HG03342 (cell line): ENCODE measurements around the gene TMEM184A.

ENCODE experiments used
- ATAC-seq: cut with Tn5 transposase; IDR thresholded peaks from one replicate; pipeline ENCODE4 v1.9.1; 2021; ENCODE audit warnings: mild to moderate bottlenecking, moderate library complexity; ENCODE audit not compliant: unreplicated experiment

Gene TMEM184A

DNA sequence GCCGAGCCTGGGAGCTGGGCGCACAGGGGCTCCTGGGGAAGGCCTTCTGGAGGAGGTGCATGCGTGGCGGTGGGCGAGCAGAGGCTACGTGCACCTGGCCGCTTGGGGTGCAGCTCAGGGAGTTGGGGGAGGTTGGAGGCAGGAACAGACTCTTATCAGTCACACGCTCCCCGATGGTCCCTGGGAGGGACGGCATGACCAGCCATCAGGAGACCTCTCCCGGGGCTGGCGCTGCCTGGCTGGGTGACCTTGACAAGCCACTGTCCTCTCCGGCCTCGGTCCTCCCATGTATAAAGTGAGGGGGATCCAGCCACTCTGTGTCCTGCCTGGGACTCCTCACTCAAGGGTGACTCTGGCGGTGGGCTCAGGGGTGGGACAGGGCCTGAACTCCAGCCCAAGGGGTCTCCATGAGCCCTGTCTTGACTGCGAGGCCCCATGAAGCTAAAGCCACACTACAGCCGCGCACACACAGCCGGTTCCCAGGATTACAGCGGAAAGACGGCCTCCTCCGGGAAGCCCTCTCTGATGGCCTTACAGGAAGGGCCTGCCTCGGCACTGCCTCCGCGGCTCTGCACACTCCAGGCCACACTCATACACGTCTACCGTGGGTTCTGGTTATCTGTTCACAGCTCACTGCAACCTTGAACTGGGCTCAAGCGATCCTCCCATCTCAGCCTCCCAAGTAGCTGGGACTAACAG, 2.3 kb downstream of the TMEM184A start:
- ATAC-seq, result no peak

DNA sequence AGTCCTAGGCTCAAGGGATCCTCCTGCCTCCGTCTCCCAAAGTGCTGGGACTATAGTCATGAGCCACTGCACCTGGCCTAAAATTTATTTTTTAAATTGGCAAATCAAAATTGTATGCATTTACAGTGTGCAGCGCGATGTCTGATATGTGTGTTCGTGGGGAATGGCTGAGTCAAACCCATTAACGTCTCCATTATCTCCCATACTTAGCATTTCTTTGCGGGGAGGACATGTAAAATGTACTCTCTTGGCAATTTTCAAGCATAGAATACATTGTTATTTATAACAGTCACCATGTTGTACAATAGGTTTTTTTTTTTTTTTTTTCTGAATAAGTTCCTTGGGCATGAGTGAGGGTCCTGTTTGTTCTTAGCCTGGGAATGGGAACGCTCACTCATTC, 3.8 kb downstream of the TMEM184A start:
- no peak for ATAC-seq

DNA sequence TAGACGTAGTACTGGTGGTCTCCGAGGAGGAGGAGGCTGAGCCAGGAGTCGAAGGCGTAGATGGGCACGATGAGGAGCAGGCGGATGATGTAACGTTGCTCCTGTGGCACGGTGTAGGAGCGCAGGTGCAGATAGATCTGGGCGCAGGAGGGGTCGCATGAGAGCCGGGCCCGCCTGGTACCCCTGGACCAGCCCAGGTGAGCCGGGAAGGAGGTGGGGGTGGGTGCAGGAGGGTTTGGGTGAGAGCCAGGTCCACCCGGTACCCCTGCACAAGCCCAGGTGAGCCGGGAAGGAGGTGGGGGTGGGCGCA, 5.2 kb downstream of the TMEM184A start:
- ATAC-seq, result no peak

DNA sequence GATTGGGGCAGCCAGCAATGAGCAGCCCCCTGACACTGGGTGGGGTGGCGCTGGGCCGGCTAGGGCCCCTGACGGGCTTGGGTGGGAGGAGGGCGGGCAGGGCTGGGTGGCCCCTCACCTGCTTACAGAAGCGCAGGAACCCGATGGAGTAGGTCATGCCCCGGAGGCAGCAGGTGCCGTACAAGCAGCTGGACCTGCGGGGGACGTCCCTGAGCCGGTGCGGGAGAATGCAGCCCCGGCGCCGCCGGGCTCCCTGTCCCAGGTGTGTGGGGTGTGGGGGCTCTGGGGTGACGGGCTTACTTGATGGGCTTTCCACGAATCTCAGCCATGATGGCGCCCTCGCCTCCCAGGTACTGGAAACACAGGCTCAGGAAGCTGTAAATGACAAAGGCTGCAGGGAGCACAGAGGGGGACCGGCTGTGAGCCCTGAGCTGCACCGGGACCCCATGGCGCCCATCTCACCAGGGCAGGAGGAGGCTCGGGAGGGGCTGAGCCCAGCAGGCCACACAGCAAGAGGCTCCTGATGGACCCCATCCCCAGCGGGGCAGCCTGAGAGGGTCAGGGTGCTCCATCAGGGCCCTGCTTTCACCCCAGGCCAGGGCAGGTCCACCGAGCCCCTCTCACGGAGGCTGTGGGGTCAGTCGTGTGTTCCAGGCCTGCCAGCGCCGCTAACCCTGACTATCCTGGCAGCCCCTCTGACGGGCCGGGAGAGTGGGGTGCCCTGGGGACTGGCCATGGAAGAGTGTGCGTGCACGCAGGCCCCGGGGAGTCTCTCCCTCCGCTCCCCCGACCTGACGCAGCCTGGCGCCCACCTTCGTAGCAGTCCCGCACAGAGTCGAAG, 5.8 kb downstream of the TMEM184A start:
- ATAC-seq, result no peak

DNA sequence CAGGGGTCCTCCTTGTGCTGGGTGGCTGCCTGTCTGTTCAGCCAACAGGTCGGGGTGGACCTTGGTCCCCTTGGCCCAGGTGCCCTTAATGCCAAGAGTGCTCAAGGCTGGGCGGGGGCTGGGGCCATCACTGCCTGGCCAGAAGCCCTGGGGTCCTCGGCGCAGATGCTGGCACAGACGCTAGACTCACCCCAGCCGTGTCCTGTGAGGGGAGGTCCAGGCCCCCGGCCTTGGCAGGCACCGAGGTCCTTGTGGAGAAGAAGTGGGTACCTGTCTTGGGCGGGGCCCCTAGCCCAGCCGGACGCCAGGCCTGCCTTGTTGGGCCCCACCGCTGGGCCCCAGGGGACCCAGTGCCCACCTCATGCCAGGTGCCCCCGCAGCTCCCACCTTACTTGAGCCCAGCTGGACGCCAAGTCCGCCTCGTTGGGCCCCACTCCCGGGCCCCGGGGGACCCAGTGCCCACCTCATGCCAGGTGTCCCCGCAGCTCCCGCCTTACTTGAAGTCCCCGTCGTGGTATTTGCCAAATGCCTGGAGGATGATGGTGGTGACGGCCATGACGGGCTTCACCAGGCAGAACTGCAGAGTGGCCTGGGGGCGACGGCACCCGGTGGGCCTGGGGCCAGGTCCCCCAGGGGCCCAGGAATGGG, 6.5 kb downstream of the TMEM184A start:
- ATAC-seq, result no peak

DNA sequence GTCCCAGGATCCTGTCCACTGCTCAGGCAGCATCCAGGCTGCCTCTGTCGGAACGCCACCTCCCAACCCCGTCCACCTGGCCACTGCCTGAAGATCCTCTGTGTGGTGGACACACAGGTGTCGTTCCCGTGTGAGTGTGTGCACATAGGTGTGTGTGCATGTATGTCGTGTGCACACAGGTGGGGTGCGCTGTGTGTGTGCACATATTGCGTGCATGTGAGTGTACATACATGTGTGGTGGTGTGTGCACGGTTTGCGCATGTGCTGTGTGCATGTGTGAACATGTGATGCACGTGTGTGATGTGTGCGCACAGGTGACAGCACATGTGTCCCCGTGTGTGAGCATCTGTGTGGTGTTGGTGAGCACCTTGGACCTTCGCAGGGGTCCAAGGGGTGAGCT, 7.1 kb downstream of the TMEM184A start:
- ATAC-seq, result no peak

DNA sequence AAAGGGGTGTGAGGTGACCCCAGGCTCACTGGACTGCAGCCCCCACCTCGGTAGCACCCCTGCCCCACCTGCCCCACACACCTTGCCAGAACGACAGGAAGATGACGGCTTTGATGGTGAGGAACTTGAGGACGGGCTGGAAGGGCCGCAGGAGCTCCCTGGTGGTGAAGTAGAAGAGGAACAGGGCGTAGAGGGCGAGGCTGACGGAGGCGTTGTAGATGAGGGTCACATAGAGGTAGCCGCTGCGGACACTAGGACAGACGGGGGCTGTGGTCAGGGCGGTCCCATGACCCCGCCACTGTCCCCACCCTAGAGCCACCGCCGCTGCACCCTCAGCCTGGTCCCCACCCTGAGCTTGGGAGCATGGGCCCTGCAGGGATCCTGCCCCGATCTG, 7.6 kb downstream of the TMEM184A start:
- no peak for ATAC-seq

DNA sequence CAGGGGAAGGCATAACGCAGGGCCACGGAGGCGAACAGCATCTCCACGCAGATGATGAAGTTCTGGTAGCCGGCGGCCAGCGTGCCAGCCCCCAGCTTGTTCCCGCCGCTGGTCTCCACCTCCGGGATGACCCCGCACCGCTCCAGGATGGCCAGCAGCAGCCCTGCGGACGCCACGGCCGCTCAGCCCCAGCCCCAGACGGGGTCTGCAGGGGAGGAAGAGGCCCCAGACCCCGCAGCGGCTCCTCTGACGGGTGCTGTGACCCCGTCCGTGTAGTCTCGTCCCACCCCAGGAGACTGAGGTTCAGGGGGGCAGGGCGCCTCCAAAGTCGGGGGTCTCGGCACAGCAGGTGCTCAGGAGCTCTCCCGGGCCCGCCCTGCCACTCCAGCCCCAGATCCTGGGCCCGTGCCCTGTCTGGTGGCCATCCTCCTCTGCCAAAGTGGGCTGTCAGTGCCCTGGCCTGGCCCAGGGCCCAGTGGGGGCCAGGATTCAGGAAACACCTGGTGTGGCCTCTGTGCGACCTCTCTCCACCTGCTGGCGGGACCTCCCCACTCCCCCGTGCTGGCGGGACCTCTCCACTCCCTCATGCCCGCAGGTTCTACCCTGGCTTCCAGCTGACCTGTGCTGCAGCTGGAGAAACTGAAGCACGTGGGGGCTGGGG, 8.1 kb downstream of the TMEM184A start:
- ATAC-seq, result no peak

DNA sequence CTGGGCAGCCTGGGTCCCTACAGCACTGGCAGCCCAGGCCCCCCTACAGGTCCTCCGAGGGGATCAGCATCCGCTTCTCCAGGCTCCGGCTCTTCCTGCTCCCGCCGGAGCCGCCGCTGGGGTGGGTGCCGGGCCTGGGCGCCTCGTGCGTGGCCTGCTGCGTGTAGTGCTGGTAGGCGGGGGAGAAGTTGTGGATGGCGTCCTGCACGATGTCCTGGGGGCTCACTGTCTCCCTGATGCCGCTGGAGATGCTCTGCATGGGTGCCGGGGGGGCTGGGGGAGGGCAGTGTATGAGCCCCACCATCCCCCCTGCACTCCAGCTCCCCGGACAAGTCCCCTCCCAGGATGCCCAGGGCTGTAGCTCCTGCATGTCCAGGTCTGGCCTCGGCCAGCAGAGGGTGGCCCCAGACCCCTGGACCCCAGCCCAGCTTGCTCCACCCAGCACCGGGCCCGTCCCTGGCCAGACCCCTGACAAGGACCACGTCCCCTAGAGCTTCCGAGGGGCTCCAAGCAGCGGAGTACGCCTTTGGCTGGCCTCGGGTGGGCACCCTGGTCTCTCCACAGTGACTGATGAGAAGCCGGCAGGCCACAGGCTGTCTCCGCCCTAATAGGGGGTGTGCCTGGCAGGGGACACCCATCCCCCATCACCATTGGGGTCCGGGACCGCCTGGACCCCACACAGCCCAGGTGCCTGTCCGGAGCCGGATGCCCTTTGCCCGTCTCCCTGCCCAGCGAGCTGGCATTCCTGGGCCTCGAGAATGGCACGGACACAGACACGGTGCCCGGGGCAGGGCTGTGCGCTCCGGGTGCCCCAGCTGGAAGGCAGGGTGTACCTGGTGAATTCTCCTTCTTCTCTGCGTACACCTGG, 8.9 kb downstream of the TMEM184A start:
- ATAC-seq, result no peak

DNA sequence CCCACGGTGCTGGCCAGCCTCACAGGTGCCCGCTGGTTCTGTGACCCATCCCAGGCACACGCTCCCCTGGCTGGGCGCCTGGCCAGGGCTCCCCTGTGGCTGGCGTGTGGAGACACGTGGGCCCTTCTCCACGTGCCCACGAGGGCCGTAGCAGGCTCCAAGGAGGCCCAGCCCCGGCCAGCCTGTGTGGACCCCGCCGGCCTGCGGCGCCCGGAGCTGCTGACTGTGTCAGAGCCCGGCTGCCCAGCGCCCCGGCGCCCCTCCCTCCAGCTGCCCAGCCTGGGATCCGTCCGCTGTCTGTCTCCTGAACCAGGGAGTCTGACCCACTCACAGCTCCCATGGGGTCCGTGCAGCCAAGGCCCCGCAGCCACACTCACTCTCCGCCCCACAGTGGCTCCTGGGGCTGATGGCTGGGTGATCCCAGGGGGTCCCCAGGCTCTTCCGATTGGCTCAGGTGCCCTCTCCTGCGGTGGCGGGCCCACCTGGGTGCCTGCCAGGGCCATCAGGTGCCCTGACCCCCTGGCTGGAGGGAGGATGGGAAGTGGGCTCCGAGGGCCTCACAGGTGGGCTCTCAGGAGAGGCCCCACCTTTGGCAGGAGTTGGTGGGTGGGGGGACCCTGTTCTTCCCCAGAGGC, 9.6 kb downstream of the TMEM184A start:
- ATAC-seq, result no peak

DNA sequence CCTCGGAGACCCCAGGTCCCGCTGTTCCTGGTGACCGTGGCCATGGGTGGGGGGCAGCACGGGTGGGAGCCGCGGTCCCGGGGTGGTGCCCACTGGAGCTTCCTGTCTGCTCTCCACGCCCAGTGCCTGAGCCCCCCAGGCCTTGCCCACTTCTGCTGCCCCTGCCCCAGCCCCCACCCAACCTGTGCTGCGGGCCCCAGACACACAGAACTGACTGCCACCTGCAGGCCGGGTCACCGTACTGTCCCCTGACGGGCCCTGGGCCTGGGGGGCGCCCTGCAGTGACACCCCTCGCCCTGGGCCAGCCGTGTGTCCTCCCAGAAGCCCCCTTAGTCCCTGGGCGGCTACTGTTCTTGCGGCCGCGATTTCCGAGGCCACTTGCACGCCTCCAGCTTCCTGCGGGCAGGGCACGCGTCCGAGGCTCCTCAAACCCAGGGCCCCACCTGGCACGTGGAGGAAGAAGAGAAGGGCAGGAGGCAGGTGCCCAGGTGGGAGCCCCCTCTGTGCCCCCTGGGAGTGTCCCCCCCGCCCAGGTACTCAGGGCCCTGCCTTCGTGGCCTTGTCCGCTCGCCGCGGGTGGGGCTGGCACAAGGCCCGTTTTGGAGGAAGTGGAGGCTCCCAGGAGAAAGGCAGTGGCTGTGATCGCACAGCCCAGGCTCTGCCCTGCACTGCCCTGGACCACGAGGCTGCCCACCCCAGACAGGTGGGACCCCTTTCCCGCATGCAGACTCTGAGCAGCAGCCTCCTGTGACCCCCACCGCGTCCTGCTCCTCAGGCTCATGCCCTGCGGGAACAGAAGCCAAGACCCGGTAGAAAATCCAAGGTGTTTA, 10.4 kb downstream of the TMEM184A start:
- ATAC-seq, result no peak

DNA sequence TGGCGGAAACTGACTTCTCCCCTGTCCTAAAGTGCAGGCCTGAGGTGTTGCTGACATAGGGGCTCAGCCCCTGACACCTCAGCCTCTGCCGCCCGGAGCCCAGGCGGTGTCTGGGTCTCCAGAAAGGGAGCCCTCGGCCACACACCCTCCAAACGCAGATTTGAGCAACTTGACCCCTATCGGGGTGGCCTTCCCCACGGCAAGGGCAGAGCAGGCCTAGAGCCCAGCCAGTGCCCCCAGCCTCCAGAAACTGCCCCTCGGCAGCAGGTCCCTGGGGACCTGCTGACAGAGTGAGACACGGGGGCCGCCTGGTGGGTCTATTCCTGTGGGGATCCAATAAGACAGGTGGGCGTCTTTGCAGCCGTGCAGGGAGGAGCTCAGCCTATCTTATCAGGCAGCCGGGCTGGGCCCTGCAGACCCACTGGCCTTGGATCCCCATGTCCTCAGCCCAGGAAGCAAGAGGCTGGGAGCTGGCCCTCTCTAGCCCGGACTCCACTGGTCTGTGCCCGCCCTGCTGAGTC, 11.0 kb downstream of the TMEM184A start:
- ATAC-seq, result no peak

DNA sequence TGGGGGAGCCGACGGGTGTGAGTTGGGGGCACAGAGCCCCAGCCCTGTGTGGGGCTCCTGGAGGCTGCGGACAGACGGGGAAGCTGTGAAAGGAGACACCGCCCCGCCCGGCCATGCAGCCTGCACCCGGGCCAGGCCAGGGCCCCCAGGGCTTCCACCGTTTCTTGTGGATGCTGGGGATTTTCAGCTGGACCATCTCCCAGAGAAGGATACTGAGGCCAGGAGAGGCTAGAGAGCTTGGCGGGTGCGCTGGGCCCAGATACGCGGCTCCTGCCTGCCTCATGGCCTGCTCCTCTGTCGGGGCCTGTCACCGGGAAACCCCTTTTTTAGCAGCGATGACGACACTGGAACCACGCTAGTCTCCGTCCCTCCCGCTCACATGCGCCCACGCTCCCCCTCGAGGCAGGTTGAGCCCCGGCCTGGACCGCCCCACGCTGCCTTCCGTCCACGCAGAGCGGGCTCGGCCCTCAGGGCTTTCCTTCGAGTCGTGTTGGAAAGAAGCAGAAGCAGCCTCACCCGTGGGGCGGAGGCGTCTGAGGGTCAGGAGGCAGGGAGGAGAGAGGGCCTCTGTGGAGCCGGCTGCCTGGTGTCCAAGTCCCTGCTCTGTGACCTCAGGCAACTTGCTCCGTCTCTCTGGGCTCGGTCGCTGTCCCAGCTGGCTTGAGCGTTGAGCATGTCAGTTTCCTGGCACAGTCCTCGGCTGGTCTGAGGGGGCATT, 11.7 kb downstream of the TMEM184A start:
- ATAC-seq, result no peak

DNA sequence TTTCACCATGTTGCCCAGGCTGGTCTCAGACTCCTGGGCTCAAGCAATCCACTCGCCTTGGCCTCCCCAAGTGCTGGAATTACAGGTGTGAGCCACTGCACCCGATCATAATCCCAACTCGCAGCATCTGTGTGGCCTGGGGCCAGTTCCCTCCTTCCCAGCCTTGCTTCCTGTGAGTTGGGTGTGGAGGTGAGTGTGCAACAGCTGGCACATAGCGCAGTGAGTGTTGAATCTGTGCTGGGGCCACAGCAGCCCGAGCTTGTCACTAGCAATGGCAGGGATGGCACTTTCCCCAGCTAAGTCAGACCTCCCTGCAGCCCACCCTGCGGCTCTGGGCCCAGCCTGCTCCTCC, 12.2 kb downstream of the TMEM184A start:
- ATAC-seq, result no peak

DNA sequence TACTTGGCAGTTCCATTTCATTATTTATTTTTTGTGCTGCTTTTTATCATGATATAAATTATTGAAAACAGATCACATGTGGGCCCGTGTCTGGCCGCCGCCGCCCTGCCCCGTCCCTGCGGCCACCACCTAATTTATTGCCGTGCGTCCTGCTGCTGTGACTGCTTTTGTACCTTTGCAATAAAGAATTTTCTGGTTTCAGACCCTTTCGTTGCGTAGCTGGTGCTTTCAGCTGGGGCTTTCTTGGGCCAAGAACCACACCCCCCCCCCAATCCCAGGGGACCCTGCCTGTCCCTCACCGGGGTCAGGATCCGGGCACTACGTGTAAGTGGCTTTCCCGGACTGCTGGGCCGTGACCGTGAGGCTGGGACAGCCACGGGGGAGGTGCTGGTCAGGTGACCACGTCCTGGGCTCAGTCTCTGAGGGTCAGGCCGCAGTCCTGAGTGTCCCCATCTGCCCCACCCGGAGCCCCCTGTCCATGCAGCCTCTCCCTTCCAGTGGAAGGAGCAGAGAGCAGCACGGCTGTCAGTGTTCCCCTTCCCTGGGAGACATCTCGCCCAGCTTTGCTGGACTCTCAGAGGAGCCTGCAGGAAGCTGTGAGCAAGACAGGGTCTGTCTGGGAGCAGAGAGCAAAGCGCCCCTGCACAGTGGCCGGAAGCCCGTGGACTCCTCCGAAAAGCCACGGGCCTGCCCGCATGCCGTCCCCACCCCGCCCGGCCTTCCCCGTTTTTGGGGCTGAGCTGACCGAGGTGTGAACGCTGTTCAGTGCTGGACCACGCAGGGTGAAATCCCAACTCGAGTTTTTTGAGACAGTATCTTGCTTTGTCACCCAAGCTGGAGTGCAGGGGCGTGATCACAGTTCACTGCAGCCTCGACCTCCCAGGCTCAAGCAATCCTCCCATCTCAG, 12.9 kb downstream of the TMEM184A start:
- no peak for ATAC-seq

DNA sequence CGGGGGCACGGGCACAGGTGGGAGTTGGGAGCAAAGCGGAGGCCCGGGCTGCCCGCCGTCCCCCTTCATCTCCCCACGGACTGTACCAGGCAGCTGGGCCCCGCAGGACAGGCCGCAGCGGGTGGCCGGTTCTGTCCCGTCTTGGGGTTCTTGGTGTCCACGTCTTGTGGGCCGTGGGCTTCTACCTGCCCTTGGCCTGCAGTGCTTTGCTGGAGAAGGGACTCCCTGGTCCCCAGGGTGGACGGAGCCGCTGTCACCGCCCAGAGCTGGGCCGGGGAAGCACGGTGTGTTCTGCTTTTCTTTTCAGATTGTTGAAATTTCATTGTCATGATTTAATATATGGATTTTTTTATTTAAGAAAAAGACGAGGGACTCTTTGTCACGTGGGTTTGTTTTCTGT, 13.7 kb downstream of the TMEM184A start:
- no peak for ATAC-seq

DNA sequence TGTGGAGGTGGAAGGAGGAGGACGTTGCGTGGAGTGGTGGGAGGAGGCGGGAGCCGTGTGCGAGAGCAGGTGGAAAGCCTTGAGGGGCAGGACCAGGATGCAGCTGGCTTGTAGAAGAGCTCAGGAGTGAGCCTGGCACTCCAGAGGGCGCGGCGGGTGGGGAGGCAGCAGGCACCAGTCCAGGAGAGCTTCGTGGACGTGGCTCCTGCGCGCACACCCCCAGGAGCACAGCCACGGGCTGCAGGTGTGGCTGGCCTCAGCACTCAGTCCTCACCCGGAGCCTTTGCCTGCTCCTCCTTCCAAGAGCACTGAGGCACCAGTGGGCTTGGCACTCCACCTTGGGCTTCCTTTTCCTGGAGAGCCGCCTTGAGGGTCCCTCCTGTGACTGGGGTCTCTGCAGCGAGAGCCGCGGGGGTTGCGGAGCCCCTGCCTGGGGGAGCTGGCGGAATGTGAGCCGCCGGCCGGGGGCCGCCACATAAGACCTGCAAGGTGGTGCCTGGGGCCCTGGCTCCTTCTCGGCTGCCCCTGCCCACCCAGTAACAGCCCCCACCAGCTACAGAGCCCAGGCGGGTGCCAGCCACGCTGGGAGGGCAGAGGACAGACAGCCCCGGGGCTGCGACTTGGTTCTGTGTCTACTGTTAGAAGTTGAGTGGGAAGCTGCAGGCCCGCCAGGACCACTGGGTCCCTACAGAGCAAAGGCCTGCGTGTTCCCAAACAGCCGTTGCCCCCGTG, 14.4 kb downstream of the TMEM184A start:
- ATAC-seq, result no peak
